A172 (cell line): ENCODE data around the gene CSTF2. TPM values are rescaled to one million over a fixed set of nuclear protein-coding genes. Genes with fewer than 3 reads are reported as not detected.
A peak's percentile ranks its signal among the peaks of the same experiment; 100 is the strongest.
"Not testable (repeated sequence)": the region's sequence is repeated elsewhere in the genome, so short reads cannot be mapped to it uniquely, and the experiment has no call there.

ENCODE experiments used
- DNase-seq: peaks from one replicate; pipeline ENCODE4 v3.0.0-alpha.2; 2015; ENCODE audit warnings: low spot score
- total RNA-seq: library from RNA; depleted of rRNA; stranded (reverse); fragments of >200 nt; shearing (Covaris generic); gene quantifications from 2 replicates; pipeline ENCODE4 v1.2.3, GENCODE V29; 2014; rRNA removed

Gene CSTF2
- total RNA-seq, result 12.7 and 18.3 TPM in 2 replicates

- DNase-seq, result peak; percentile 58
Observed at GRCh38 chrX:100819837-100820666, at the start of gene CSTF2. TSS of gene CSTF2 (plus strand) at chrX:100820391. CDS start at chrX:100820417, 26 bp downstream.

GRCh38 chrX:100796371-100796770 lies 23.8 kb upstream of the CSTF2 start:
- DNase-seq, result not testable (repeated sequence)

GRCh38 chrX:100797359-100797758 lies 22.8 kb upstream of the CSTF2 start:
- DNase-seq, result no peak

- DNase-seq, result no peak
Observed at GRCh38 chrX:100798484-100799214, 21.5 kb upstream of the CSTF2 start.

GRCh38 chrX:100802843-100803242 lies 17.3 kb upstream of the CSTF2 start:
- DNase-seq, result no peak

- DNase-seq, result no peak
Observed at GRCh38 chrX:100804780-100805179, 15.4 kb upstream of the CSTF2 start.

GRCh38 chrX:100808265-100808664 lies 11.9 kb upstream of the CSTF2 start:
- not testable (repeated sequence) for DNase-seq

- DNase-seq, result no peak
Observed at GRCh38 chrX:100812216-100813158, 7.7 kb upstream of the CSTF2 start.

GRCh38 chrX:100817340-100817739 lies 2.9 kb upstream of the CSTF2 start:
- DNase-seq, result no peak

- DNase-seq, result no peak
Observed at GRCh38 chrX:100819534-100819836, 706 bp upstream of the CSTF2 start.

- peak; percentile 25 for DNase-seq
Observed at GRCh38 chrX:100829730-100830129, 9.5 kb downstream of the CSTF2 start.

GRCh38 chrX:100830143-100830542 lies 10.0 kb downstream of the CSTF2 start:
- no peak for DNase-seq

- DNase-seq, result no peak
Observed at GRCh38 chrX:100830547-100830946, 10.4 kb downstream of the CSTF2 start.

- DNase-seq, result no peak
Observed at GRCh38 chrX:100831219-100831946, 11.2 kb downstream of the CSTF2 start.

- DNase-seq, result no peak
Observed at GRCh38 chrX:100850317-100850716, 30.1 kb downstream of the CSTF2 start.

- no peak for DNase-seq
Observed at GRCh38 chrX:100852810-100853209, 32.6 kb downstream of the CSTF2 start.

GRCh38 chrX:100863326-100863864 lies 43.2 kb downstream of the CSTF2 start:
- no peak for DNase-seq

GRCh38 chrX:100864657-100865391 lies 44.6 kb downstream of the CSTF2 start:
- no peak for DNase-seq

- DNase-seq, result no peak
Observed at GRCh38 chrX:100868273-100868672, 48.1 kb downstream of the CSTF2 start.

- DNase-seq, result no peak
Observed at GRCh38 chrX:100870527-100870926, 50.3 kb downstream of the CSTF2 start.
